Mesendoderm (in vitro differentiated cells): ENCODE results near the gene MON1B. TPM values are rescaled to one million over a fixed set of nuclear protein-coding genes. Genes with fewer than 3 reads are reported as not detected.

Source experiments
- DNase-seq: peaks from one replicate; pipeline ENCODE4 v3.0.0; 2013
- H2AK5ac ChIP-seq: 2 replicates; pipeline ENCODE4 v1.6.1; 2013; ENCODE audit warnings: low read length, inconsistent platforms
- H2BK120ac ChIP-seq: 2 replicates; pipeline ENCODE4 v1.6.1; 2013; ENCODE audit warnings: low read depth, mild to moderate bottlenecking, low read length, moderate library complexity, mixed read lengths
- H2BK15ac ChIP-seq: replicated peaks from 2 replicates; pipeline ENCODE4 v1.6.1; 2013; ENCODE audit warnings: low read depth, mild to moderate bottlenecking, moderate library complexity
- H2BK5ac ChIP-seq: 2 replicates; pipeline ENCODE4 v1.6.1; 2013; ENCODE audit warnings: low read length, inconsistent platforms
- H3K18ac ChIP-seq: 2 replicates; pipeline ENCODE4 v1.6.1; 2013; ENCODE audit warnings: mild to moderate bottlenecking, low read length, mixed read lengths
- H3K23ac ChIP-seq: one replicate; pipeline ENCODE4 v1.6.1; 2013; ENCODE audit warnings: low read length
- H3K27ac ChIP-seq: 2 replicates; pipeline ENCODE4 v1.5.1; 2013; ENCODE audit warnings: low read depth, mild to moderate bottlenecking, inconsistent platforms, low read length, moderate library complexity
- H3K27me3 ChIP-seq: 2 replicates; pipeline ENCODE4 v1.6.1; 2013; ENCODE audit warnings: low read length, control low read depth, mild to moderate bottlenecking, inconsistent platforms; ENCODE audit not compliant: insufficient read depth, poor library complexity
- H3K36me3 ChIP-seq: 2 replicates; pipeline ENCODE4 v1.6.1; 2013; ENCODE audit warnings: low read length, inconsistent platforms; ENCODE audit not compliant: control insufficient read depth, insufficient read depth
- H3K4ac ChIP-seq: one replicate; pipeline ENCODE4 v1.6.1; 2013; ENCODE audit warnings: low read depth, mild to moderate bottlenecking, low read length, moderate library complexity
- H3K4me1 ChIP-seq: 2 replicates; pipeline ENCODE4 v1.6.1; 2013; ENCODE audit warnings: low read depth, low read length, inconsistent platforms; ENCODE audit not compliant: control insufficient read depth
- H3K4me2 ChIP-seq: 2 replicates; pipeline ENCODE4 v1.6.1; 2013; ENCODE audit warnings: low read length
- H3K4me3 ChIP-seq: 2 replicates; pipeline ENCODE4 v1.5.1; 2013; ENCODE audit warnings: mild to moderate bottlenecking, low read length
- H3K56ac ChIP-seq: one replicate; pipeline ENCODE4 v1.6.1; 2013; ENCODE audit warnings: low read length
- H3K79me1 ChIP-seq: 2 replicates; pipeline ENCODE4 v1.6.1; 2013; ENCODE audit warnings: low read length, inconsistent platforms
- H3K79me2 ChIP-seq: 2 replicates; pipeline ENCODE4 v1.6.1; 2013; ENCODE audit warnings: mild to moderate bottlenecking, low read length; ENCODE audit not compliant: control insufficient read depth, insufficient read depth
- H3K9ac ChIP-seq: 2 replicates; pipeline ENCODE4 v1.6.1; 2013; ENCODE audit warnings: low read length, inconsistent platforms
- H4K5ac ChIP-seq: one replicate; pipeline ENCODE4 v1.6.1; 2013; ENCODE audit warnings: low read length
- H4K8ac ChIP-seq: one replicate; pipeline ENCODE4 v1.6.1; 2013; ENCODE audit warnings: low read depth, mild to moderate bottlenecking, control low read depth, low read length, moderate library complexity
- WGBS: extraction: QIAGEN DNeasy Blood & Tissue Kit; methylation state at CpG from one replicate; pipeline ENCODE4 v1.1.7; 2013; ENCODE audit warnings: low lambda C conversion rate, missing lambda C conversion rate; ENCODE audit not compliant: insufficient coverage; ENCODE audit errors: extremely low coverage; 5-methylcytosine and 5-hydroxymethylcytosine counted together
- polyA plus RNA-seq, 2 experiments: library from polyadenylated mRNA; stranded (reverse); fragments of 200-250 nt; gene quantifications; one replicate each; pipeline ENCODE4 v1.2.3, GENCODE V29; 2013

Gene MON1B
- polyA plus RNA-seq (2013, experiment 1 of 2), result 15.6 TPM
- polyA plus RNA-seq (2013, experiment 2 of 2), result 15.6 TPM

- peak; percentile 100 for DNase-seq
- H3K18ac ChIP-seq, result peak within 1 kb of the TSS; percentile 55
- no peak within 1 kb of the TSS for H3K4ac ChIP-seq
- peak within 1 kb of the TSS; percentile 19 for H2AK5ac ChIP-seq
- peak within 1 kb of the TSS; percentile 83 for H3K4me2 ChIP-seq
- peak within 1 kb of the TSS; percentile 97 for H3K56ac ChIP-seq
- H2BK5ac ChIP-seq, result peak within 1 kb of the TSS; percentile 65
- H3K4me1 ChIP-seq, result peaks cover 3% of the 10 kb centered on the region
- H2BK15ac ChIP-seq, result no peak within 1 kb of the TSS
- peak within 1 kb of the TSS; percentile 88 for H3K9ac ChIP-seq
- H4K8ac ChIP-seq, result no peak within 1 kb of the TSS
- H3K27me3 ChIP-seq, result no peaks in the 10 kb centered on the region
- peak within 1 kb of the TSS; percentile 83 for H3K27ac ChIP-seq
- peaks cover 15% of the 10 kb centered on the region for H3K79me1 ChIP-seq
- no CpG with 5 or more reads among the region's 63 CpGs for WGBS
- H2BK120ac ChIP-seq, result no peak within 1 kb of the TSS
- no peak within 1 kb of the TSS for H4K5ac ChIP-seq
- peak within 1 kb of the TSS; percentile 87 for H3K4me3 ChIP-seq
- peaks cover under 1% of the 10 kb centered on the region for H3K36me3 ChIP-seq
- no peak within 1 kb of the TSS for H3K23ac ChIP-seq
- H3K79me2 ChIP-seq, result peaks cover 13% of the 10 kb centered on the region
Measured at GRCh38 chr16:77190478-77191258, at the start of gene MON1B. Gene MON1B (plus strand): TSS chr16:77191190. CDS start chr16:77191486, 296 bp downstream.

GRCh38 chr16:77143364-77143763, 47.6 kb upstream of the MON1B start:
- Histone ChIP-seq H2AK5ac (no peak overlapping the region), H3K79me2 (no peaks in the 10 kb centered on the region), H3K27ac (no peak overlapping the region), H4K5ac (no peak overlapping the region), H4K8ac (no peak overlapping the region), H3K18ac (no peak overlapping the region), H2BK15ac (no peak overlapping the region), H3K27me3 (no peaks in the 10 kb centered on the region), H3K9ac (no peak overlapping the region), H3K36me3 (no peaks in the 10 kb centered on the region), H3K4me2 (no peak overlapping the region), H3K4me3 (no peak overlapping the region), H3K4me1 (no peaks in the 10 kb centered on the region), H3K56ac (no peak overlapping the region), H2BK120ac (no peak overlapping the region), H3K4ac (no peak overlapping the region), H2BK5ac (no peak overlapping the region), H3K79me1 (no peaks in the 10 kb centered on the region), H3K23ac (no peak overlapping the region)
- no peak for DNase-seq

GRCh38 chr16:77148121-77148520, 42.9 kb upstream of the MON1B start:
- H4K5ac ChIP-seq, result no peak overlapping the region
- H3K4me1 ChIP-seq, result no peaks in the 10 kb centered on the region
- H3K18ac ChIP-seq, result no peak overlapping the region
- H2AK5ac ChIP-seq, result no peak overlapping the region
- no peak overlapping the region for H2BK120ac ChIP-seq
- no peak overlapping the region for H3K4me2 ChIP-seq
- DNase-seq, result no peak
- WGBS, result no CpG with 5 or more reads among the region's 4 CpGs
- no peak overlapping the region for H4K8ac ChIP-seq
- H3K27me3 ChIP-seq, result no peaks in the 10 kb centered on the region
- H2BK15ac ChIP-seq, result no peak overlapping the region
- no peak overlapping the region for H3K4me3 ChIP-seq
- no peak overlapping the region for H3K56ac ChIP-seq
- no peak overlapping the region for H3K27ac ChIP-seq
- no peak overlapping the region for H3K23ac ChIP-seq
- H3K79me1 ChIP-seq, result no peaks in the 10 kb centered on the region
- H3K4ac ChIP-seq, result no peak overlapping the region
- no peak overlapping the region for H3K9ac ChIP-seq
- H3K79me2 ChIP-seq, result no peaks in the 10 kb centered on the region
- no peaks in the 10 kb centered on the region for H3K36me3 ChIP-seq
- H2BK5ac ChIP-seq, result no peak overlapping the region

- Histone ChIP-seq H3K4me2 (no peak overlapping the region), H3K27ac (no peak overlapping the region)
Measured at GRCh38 chr16:77157346-77158058, 33.5 kb upstream of the MON1B start.

GRCh38 chr16:77158293-77158692, 32.7 kb upstream of the MON1B start:
- Histone ChIP-seq H2BK120ac (no peak overlapping the region), H3K4ac (no peak overlapping the region), H3K36me3 (no peaks in the 10 kb centered on the region), H3K79me2 (no peaks in the 10 kb centered on the region), H2BK5ac (no peak overlapping the region), H3K79me1 (no peaks in the 10 kb centered on the region), H3K4me2 (no peak overlapping the region), H3K9ac (no peak overlapping the region), H2AK5ac (no peak overlapping the region), H4K5ac (no peak overlapping the region), H3K18ac (no peak overlapping the region), H4K8ac (no peak overlapping the region), H3K23ac (no peak overlapping the region), H3K4me1 (no peaks in the 10 kb centered on the region), H2BK15ac (no peak overlapping the region), H3K27me3 (no peaks in the 10 kb centered on the region), H3K56ac (no peak overlapping the region), H3K4me3 (no peak overlapping the region), H3K27ac (no peak overlapping the region)
- no CpG with 5 or more reads among the region's 6 CpGs for WGBS
- DNase-seq, result no peak

More at GRCh38 chr16:77157346-77158058, 33.5 kb upstream of the MON1B start:
- no peak overlapping the region for H4K5ac ChIP-seq
- no peak overlapping the region for H2BK15ac ChIP-seq
- H4K8ac ChIP-seq, result no peak overlapping the region
- H3K23ac ChIP-seq, result no peak overlapping the region
- no peaks in the 10 kb centered on the region for H3K79me1 ChIP-seq
- no CpG with 5 or more reads among the region's 3 CpGs for WGBS
- no peak overlapping the region for H3K18ac ChIP-seq
- no peak overlapping the region for H3K4me3 ChIP-seq
- H3K27me3 ChIP-seq, result no peaks in the 10 kb centered on the region
- no peak overlapping the region for H2BK5ac ChIP-seq
- H3K9ac ChIP-seq, result no peak overlapping the region
- H3K4me1 ChIP-seq, result no peaks in the 10 kb centered on the region
- H3K36me3 ChIP-seq, result no peaks in the 10 kb centered on the region
- H2BK120ac ChIP-seq, result no peak overlapping the region
- no peak overlapping the region for H2AK5ac ChIP-seq
- H3K4ac ChIP-seq, result no peak overlapping the region
- H3K56ac ChIP-seq, result no peak overlapping the region
- no peaks in the 10 kb centered on the region for H3K79me2 ChIP-seq
- DNase-seq, result no peak
